ENCODE measurements around the gene TRAPPC3L.

TRAPPC3L gene

DNA sequence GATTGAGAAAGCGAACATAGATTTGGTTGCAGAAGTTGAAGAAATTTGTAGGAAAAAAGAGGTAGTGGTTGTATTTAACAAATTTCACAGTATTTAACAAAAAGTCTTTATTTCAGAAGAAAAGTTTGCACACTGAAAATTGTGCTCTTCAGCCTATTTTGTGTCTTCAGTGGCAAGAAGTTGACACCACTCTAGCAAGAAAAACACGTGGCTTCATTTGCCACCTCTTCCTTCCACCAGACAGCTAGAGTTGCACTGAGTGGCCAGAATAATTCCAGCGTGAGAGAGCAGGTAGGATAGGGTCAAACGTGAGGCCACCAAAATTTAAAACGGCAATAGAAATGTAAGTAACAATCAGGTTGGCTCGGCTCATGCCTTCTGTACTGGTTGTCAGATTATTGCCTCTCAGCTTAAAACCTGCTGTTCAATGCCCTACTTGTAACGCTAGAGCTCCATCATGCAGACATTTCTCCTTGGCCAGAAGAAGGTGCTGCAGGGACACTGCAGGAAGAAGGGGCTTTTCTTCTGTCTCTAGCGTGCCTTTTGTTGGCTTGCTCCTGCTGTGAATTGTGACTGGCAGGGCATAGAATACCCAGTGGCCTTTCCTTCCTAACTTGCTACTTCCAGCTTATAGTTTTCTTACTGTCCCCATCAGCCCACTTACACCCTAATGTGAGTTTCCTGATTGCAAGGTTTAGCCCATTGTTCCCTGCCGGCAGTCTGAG is 12.1 kb downstream of the TRAPPC3L start:
- TF ChIP-seq, protein P1, sequence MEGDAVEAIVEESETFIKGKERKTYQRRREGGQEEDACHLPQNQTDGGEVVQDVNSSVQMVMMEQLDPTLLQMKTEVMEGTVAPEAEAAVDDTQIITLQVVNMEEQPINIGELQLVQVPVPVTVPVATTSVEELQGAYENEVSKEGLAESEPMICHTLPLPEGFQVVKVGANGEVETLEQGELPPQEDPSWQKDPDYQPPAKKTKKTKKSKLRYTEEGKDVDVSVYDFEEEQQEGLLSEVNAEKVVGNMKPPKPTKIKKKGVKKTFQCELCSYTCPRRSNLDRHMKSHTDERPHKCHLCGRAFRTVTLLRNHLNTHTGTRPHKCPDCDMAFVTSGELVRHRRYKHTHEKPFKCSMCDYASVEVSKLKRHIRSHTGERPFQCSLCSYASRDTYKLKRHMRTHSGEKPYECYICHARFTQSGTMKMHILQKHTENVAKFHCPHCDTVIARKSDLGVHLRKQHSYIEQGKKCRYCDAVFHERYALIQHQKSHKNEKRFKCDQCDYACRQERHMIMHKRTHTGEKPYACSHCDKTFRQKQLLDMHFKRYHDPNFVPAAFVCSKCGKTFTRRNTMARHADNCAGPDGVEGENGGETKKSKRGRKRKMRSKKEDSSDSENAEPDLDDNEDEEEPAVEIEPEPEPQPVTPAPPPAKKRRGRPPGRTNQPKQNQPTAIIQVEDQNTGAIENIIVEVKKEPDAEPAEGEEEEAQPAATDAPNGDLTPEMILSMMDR (IDR thresholded peaks at IDR 0.05): no peak

DNA sequence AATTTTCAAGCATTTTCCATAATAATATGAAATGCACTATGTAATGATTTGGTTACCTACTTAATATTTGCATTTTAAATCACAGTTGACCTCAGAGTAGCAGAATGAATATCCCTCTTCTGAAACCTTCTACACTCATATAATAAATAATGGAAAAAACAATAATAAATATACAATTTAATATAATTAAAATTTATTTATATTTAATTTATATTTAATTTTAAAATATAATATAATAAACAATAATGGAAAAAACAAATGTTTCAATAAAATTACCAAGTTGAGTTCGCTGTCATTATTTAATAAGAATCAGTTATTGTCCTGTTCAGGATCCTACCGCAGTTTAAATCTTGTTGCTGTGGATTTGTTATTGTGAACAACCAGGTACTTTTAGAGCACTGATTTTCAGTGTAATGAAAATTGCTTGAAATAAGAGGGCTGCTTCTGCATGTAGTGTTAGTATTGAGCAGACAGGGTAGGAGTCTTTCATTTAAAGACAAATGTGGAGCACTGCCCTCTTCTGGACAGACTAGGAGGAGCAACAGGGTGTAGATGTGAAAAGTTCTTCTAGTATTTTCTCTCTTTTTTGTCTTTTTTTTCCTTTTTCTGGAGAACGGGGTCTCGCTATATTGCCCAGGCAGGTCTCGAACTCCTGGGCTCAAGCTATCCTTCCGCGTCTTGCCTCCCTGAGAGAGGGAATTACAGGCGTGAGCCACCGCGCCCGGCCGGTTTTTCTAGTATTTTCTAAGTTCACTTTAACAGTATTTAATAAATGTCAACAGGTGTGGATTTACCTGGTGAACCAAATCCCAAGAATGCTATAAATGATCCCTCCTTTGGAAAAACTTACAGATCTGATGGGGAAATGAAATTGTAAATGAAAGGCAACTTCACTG is 13.6 kb downstream of the TRAPPC3L start:
- TF ChIP-seq, protein P1 (IDR thresholded peaks at IDR 0.05): peak; percentile 70

DNA sequence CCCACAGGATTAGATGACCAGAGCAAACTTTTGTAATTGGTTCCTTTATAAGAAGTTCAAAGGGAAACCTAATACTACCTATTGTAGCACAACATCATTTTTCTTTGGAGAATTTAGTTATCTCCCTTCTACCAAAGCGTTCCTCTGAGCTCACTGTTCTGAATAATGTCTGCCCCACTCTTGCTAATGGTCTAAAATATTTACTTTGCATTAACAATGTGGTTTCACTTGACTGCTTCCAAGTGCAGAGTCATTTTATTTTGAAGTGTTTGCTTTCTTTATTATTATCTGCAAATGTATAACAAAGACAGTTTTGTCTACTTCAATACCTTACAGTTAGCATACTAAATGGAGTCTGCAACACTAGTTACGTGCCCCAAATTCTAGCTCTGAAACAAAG is 15.0 kb downstream of the TRAPPC3L start:
- TF ChIP-seq, protein P1 (IDR thresholded peaks at IDR 0.05): no peak

DNA sequence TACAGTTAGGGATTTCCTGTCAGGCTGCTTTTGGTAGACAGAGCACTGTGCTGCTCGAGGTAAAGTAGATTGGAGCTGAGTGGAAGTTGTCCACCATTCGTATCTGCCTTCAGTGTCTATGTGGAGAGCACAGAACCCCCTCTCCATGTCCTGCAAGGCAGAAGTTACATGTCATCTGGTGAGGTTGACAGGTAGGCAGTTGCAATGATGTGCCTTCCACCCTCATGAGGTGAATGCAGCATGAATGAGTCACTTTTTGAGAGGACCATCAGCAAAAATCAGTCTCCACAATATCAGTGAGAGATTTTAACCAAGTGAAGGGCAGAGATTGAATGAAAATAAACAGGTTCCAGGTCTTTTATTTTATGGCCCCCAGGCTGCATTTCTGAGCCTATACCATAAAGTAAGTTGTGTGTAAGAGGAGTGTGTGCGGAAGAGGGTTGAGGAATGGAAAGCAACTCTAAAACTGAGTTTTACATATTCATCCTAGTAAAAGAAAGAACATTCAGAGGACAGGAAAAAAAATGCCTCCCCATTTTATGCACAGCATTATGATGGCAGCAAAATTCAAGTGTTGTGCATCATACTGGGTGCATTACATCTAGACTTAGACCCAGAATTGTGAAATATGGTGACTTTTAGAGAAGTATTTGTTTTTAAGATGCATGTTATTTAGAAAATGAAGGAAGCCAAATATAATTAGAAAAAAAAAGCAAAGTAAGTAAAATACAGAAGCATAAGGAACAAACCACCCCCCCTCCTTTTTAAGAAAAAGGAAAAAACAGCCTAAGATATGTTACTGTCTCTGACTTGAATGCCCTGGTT is 15.8 kb downstream of the TRAPPC3L start:
- TF ChIP-seq, protein P1 (IDR thresholded peaks at IDR 0.05): no peak

DNA sequence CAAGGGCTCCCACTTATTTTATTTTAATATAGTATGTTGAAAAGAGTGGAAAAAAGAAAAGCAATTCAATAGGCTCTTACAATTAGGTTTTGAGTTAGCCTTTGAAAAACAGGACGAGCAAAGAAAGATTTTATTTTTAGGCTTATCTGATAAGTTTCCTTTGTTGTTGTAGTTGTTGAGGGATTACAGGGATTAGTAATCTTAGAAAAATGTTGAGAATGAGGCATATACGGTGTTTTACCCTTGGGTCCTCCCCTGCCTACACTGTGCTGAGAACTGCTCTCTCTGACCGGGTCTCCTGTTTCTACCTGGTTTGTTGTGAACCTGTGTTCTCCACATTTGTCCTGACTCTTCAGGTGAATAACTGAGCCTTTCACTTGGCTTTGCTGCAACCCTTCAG is 16.7 kb downstream of the TRAPPC3L start:
- TF ChIP-seq, protein P1 (IDR thresholded peaks at IDR 0.05): no peak

DNA sequence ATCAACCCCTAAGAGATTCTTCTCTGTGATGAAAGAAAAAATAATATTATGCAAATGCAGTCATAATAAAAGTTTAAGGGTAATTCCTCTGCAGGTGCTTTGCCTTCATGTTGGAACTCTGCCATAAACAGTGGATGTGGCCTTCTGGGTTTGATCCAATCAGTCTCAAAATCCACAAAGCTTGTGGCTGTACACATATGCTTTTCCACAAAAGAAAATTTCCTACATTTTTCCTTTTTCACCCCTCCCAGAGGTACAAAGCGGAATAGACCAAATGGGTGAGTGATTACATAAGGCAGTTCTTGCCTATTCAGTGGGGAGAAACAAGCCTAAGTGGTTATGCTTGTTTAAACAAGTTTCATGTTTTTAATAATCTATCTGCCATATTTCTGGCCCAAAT is 17.4 kb downstream of the TRAPPC3L start:
- TF ChIP-seq, protein P1 (IDR thresholded peaks at IDR 0.05): no peak

DNA sequence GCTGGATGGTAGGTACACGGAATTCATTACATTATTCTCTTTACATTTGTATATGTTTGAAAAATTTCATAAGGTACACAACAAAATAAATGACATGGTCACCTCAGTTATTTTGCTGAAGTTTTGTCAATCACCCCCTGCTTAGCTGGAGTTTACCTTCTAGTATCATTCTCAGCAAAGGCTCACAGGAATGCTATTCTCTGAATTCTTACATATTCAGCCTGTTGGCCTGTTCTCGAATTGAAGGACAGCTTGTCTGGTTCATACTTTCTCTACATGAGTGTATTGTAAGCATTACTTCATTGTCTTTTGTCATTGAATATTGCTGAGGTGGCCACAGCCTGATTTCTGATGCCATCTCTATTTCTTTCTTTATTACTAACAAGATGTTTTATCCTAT is 21.2 kb downstream of the TRAPPC3L start:
- TF ChIP-seq, protein P1 (IDR thresholded peaks at IDR 0.05): no peak
